ENCODE data around the gene THRA. TPM values are rescaled to one million over a fixed set of nuclear protein-coding genes. Genes with fewer than 3 reads are reported as not detected.
A peak's percentile ranks its signal among the peaks of the same experiment; 100 is the strongest.

Gene THRA, protein sequence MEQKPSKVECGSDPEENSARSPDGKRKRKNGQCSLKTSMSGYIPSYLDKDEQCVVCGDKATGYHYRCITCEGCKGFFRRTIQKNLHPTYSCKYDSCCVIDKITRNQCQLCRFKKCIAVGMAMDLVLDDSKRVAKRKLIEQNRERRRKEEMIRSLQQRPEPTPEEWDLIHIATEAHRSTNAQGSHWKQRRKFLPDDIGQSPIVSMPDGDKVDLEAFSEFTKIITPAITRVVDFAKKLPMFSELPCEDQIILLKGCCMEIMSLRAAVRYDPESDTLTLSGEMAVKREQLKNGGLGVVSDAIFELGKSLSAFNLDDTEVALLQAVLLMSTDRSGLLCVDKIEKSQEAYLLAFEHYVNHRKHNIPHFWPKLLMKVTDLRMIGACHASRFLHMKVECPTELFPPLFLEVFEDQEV
- 4.6 TPM for polyA plus RNA-seq

DNA sequence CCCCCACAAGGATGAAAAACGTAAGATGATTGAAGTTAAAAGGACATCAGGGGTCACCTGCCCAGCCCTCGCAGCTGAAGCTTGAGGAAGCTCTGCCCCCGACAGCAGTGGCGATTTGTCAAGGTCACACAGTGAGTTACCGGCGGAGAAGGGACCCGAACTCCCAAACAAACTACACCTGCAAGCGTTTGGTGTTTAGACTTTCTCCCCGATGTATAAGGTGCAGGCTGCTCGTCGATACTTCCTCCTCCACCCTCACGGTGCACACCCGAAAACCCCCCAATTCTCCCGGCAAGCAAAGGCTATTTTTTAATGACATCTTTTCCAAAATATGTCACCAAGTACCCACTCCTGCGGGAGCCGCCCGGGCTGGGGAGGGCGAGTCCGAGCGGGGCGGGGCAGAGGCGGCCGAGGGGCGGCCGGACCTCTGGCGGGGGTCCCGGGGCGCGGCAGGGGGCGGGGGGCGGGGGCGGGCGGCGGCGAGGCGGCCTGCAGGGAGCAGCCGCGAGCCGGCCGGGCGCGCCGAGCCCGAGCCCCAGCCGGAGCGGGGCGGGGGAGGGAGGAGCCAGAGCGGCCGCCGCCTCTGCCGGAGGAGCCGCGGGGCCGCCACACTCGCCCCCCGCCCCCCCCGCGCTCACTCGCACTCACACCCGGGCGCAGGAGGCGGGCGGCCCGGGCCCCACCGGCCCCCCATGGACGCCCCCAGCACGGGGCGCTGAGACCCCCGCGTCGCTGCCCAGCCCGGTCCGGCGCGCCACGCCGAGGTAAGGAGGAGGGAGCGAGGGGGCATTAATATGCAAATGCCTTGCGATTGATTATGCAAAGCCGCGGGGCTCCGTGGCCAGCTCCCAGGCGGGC is at the start of gene THRA:
TSS of gene THRA (plus strand) at position 637 of the 858 bp plus-strand sequence. CDS start 11,524 bp downstream, outside the sequence.
- Mint-ChIP-seq H3K36me3 (no peaks in the 10 kb centered on the region), H3K27me3 (peaks cover 5% of the 10 kb centered on the region), H3K9me3 (no peaks in the 10 kb centered on the region), H3K27ac (peak within 1 kb of the TSS; percentile 43 to 92 (median 81)), H3K4me1 (peaks cover 4 to 27% (median 15%) of the 10 kb centered on the region in 3 donors), H3K4me3 (peak within 1 kb of the TSS; percentile 83 to 95 (median 90))

DNA sequence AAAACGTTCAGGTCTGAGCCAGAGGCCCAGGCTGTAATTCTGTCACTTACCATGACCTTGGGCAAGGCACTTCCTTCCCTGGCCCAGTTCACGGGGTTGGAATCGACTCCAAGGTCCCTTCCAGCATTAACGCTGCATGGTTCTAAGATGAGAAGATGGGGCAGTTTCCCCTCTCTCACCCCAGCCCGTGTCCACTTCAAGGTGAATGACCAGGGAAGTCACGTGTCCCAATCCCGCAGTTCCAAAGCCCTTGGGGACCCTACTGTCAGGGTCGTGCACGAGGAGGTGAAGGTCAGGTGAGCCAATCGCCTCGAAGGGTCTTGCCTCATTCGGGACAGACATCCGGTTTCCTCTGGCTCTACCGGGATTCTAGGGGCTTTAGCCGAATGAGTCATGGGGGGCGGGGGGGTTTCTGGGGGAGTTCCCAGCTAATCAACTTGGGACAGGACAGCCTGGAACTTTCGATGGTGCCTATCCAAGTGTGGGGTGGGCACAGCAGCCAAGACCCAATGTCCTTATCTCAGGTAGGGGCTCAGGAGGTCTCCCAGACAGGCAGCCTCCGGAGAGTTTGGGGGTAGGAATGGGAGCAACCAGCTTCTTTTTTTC is 48.3 kb upstream of the THRA start:
- H3K27ac Mint-ChIP-seq, result no peak overlapping the region
- H3K4me3 Mint-ChIP-seq, result no peak overlapping the region
- no peaks in the 10 kb centered on the region for H3K9me3 Mint-ChIP-seq
- no peaks in the 10 kb centered on the region for H3K36me3 Mint-ChIP-seq
- H3K4me1 Mint-ChIP-seq, result peaks cover 0 to 4% (median 0%) of the 10 kb centered on the region in 3 donors
- H3K27me3 Mint-ChIP-seq, result no peaks in the 10 kb centered on the region

DNA sequence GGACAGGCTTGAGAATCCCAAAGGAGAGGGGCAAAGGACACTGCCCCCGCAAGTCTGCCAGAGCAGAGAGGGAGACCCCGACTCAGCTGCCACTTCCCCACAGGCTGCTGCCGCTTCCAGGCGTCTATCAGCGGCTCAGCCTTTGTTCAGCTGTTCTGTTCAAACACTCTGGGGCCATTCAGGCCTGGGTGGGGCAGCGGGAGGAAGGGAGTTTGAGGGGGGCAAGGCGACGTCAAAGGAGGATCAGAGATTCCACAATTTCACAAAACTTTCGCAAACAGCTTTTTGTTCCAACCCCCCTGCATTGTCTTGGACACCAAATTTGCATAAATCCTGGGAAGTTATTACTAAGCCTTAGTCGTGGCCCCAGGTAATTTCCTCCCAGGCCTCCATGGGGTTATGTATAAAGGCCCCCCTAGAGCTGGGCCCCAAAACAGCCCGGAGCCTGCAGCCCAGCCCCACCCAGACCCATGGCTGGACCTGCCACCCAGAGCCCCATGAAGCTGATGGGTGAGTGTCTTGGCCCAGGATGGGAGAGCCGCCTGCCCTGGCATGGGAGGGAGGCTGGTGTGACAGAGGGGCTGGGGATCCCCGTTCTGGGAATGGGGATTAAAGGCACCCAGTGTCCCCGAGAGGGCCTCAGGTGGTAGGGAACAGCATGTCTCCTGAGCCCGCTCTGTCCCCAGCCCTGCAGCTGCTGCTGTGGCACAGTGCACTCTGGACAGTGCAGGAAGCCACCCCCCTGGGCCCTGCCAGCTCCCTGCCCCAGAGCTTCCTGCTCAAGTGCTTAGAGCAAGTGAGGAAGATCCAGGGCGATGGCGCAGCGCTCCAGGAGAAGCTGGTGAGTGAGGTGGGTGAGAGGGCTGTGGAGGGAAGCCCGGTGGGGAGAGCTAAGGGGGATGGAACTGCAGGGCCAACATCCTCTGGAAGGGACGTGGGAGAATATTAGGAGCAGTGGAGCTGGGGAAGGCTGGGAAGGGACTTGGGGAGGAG is 47.5 kb upstream of the THRA start, which contains the start of gene CSF3:
TSS of gene CSF3 (plus strand) at position 436 of the 993 bp plus-strand sequence. CDS start at position 471, 35 bp downstream.
- Mint-ChIP-seq H3K27ac (no peak within 1 kb of the TSS), H3K9me3 (no peaks in the 10 kb centered on the region)

DNA sequence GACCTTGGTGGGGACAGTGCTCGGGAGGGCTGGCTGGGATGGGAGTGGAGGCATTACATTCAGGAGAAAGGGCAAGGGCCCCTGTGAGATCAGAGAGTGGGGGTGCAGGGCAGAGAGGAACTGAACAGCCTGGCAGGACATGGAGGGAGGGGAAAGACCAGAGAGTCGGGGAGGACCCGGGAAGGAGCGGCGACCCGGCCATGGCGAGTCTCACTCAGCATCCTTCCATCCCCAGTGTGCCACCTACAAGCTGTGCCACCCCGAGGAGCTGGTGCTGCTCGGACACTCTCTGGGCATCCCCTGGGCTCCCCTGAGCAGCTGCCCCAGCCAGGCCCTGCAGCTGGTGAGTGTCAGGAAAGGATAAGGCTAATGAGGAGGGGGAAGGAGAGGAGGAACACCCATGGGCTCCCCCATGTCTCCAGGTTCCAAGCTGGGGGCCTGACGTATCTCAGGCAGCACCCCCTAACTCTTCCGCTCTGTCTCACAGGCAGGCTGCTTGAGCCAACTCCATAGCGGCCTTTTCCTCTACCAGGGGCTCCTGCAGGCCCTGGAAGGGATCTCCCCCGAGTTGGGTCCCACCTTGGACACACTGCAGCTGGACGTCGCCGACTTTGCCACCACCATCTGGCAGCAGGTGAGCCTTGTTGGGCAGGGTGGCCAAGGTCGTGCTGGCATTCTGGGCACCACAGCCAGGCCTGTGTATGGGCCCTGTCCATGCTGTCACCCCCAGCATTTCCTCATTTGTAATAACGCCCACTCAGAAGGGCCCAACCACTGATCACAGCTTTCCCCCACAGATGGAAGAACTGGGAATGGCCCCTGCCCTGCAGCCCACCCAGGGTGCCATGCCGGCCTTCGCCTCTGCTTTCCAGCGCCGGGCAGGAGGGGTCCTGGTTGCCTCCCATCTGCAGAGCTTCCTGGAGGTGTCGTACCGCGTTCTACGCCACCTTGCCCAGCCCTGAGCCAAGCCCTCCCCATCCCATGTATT is 46.5 kb upstream of the THRA start:
- Mint-ChIP-seq H3K9me3 (no peaks in the 10 kb centered on the region), H3K27ac (peak overlapping the region in 1 of 3 donors; percentile 62), H3K36me3 (peaks cover 2% of the 10 kb centered on the region)

More for the DNA sequence above, 47.5 kb upstream of the THRA start, which contains the start of gene CSF3:
- H3K27me3 Mint-ChIP-seq, result no peaks in the 10 kb centered on the region
- peaks cover 0 to 4% (median 0%) of the 10 kb centered on the region in 3 donors for H3K4me1 Mint-ChIP-seq
- no peak within 1 kb of the TSS for H3K4me3 Mint-ChIP-seq
- no peaks in the 10 kb centered on the region for H3K36me3 Mint-ChIP-seq

DNA sequence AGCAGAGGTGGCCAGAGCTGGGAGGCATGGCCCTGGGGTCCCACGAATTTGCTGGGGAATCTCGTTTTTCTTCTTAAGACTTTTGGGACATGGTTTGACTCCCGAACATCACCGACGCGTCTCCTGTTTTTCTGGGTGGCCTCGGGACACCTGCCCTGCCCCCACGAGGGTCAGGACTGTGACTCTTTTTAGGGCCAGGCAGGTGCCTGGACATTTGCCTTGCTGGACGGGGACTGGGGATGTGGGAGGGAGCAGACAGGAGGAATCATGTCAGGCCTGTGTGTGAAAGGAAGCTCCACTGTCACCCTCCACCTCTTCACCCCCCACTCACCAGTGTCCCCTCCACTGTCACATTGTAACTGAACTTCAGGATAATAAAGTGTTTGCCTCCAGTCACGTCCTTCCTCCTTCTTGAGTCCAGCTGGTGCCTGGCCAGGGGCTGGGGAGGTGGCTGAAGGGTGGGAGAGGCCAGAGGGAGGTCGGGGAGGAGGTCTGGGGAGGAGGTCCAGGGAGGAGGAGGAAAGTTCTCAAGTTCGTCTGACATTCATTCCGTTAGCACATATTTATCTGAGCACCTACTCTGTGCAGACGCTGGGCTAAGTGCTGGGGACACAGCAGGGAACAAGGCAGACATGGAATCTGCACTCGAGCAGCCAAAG is 45.2 kb upstream of the THRA start:
- peaks cover 2% of the 10 kb centered on the region for H3K36me3 Mint-ChIP-seq
- H3K4me3 Mint-ChIP-seq, result peak overlapping the region in 1 of 4 donors; percentile 43
- no peak overlapping the region for H3K27ac Mint-ChIP-seq
- H3K27me3 Mint-ChIP-seq, result no peaks in the 10 kb centered on the region
- H3K9me3 Mint-ChIP-seq, result no peaks in the 10 kb centered on the region
- H3K4me1 Mint-ChIP-seq, result peaks cover 0 to 4% (median 0%) of the 10 kb centered on the region in 3 donors

More for the DNA sequence above, 46.5 kb upstream of the THRA start:
- Mint-ChIP-seq H3K27me3 (no peaks in the 10 kb centered on the region), H3K4me1 (peaks cover 0 to 4% (median 0%) of the 10 kb centered on the region in 3 donors), H3K4me3 (no peak overlapping the region)

DNA sequence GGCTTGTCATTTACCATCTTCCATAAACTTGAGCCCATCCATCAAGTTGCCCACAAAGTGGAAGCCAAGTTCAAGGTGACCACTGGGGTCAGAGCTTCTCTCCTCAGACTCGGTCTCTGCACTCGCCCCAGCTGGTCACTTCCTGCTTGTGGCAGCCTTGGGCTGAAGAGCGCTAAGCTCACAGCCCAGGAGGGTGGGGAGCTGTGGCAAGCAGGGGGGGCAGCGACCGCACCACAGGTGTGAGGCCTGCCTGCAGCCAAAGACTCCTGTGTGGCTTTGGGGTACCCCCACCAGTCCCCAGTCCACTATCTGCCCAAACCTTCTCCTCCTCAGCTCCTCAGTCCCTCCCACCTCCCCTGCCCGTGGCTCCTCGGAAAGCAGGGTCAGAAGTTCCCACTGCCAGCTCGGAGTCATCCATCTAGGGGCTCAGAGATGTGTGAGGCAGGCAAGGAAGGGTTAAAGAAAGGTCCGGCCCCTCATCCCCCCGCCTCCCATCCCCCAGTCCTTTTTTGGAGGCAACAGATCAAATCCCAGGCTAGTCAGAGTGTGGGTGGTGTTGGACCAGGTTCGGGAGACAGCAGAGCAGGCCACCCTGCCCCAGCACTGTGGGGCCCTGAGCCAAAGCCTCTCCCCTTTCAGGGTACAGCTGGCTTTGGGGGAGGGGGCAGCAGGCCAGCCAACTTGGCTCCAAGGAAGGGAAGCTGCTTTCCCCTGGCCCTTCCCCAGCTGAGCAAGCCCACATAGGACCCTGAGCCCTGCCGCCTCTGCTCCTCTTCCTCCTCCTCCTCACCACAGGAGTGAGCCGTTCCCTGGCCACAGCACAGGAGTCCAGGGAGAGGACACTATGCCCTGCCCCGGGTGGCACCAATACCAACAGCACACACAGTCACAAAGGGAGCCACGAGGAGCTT is 44.3 kb upstream of the THRA start:
- Mint-ChIP-seq H3K4me3 (no peak overlapping the region), H3K27ac (peak overlapping the region in 1 of 3 donors; percentile 18), H3K36me3 (peaks cover 2% of the 10 kb centered on the region), H3K27me3 (no peaks in the 10 kb centered on the region), H3K4me1 (peaks cover 0 to 4% (median 0%) of the 10 kb centered on the region in 3 donors), H3K9me3 (no peaks in the 10 kb centered on the region)

DNA sequence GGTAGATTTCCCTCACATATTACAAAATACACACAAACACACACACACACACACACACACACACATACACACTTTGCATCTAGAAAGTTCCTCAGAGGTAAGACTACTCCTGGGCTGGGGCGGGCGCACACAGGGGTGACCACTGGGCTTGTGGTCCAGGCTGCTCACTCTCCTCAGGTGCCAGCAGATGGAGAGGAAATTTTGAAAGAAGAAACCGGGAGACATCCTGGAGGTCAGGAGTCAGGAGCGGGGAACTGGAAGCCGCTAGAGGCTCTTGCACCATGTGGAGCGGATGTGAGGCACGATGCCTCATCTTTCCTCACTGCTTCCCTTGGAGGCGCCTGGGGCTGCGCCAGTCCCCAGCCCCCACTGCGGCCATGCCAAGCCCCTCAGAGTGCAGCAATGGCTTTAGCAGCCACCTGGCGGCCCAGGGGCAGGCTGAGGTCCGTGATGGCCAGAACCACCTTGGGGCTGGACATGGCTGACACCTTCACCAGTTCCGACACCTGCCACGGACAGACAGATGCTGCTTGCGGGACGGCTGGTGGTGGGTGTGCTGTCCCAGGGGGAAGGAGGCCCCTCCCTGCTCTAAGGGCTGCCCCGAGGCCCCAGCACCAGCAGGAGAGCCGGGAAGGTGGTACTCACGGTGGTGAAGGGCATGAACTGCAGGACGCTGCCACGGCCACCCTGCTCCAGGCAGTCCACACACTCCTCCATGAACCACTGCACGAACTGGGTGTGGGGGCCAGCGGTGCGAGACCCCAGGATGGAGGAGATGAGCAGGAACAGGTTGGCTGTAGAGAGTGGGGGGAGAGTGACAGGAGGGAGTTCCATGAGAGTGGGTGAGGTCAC is 43.4 kb upstream of the THRA start:
- Mint-ChIP-seq H3K9me3 (no peaks in the 10 kb centered on the region), H3K4me3 (no peak overlapping the region), H3K27me3 (no peaks in the 10 kb centered on the region), H3K36me3 (peaks cover 2% of the 10 kb centered on the region), H3K27ac (peak overlapping the region in 1 of 3 donors; percentile 18), H3K4me1 (no peaks in the 10 kb centered on the region)

DNA sequence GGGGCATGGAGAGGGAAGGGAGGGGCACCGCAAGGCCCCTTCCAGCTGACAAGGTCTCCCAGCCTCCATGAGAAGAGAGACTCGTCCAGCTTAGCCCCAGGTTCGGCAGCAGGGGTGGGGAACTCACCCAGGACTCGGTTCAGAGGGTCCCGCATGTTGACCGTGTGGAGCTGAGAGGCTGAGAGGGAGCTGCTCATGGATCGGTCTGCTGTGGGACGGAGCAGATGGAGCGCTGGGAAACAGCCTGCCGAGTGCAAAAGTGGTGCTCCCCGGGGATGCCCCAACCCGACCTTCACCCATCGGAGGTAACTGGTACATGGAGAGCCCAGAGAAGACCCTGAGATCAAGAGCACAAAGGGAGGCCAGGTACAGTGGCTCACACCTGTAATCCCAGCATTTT is 42.6 kb upstream of the THRA start:
- Mint-ChIP-seq H3K4me1 (no peaks in the 10 kb centered on the region), H3K4me3 (no peak overlapping the region), H3K27ac (peak overlapping the region in 1 of 3 donors; percentile 67), H3K36me3 (peaks cover 3% of the 10 kb centered on the region), H3K27me3 (no peaks in the 10 kb centered on the region), H3K9me3 (no peaks in the 10 kb centered on the region)

DNA sequence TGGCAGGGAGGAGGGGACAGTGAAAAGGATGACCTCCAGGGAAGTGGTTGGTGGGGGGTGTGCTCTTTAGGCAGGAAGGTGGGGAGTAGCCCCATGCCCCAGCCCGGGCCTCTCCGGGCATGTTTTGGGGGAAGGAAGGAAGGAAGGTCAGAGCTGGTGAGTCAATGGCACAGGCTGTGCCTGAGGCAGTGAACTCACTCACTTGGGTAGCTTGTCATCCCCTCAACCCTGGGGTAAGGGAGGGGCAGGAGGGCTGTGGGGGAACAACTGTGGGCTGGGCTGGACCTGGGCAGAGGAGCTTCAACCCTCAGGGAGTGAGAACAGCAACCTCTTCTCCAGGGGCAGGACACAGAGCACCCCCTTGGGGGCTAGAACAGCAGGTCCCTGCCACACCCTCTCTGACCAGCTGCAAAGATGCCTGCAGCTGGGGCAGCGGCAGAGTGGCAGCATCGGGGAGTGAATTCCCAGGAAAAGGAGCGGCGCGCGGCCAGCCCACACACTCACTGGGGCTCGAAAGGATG is 41.3 kb upstream of the THRA start:
- H3K27ac Mint-ChIP-seq, result no peak overlapping the region
- H3K9me3 Mint-ChIP-seq, result no peaks in the 10 kb centered on the region
- H3K4me1 Mint-ChIP-seq, result no peaks in the 10 kb centered on the region
- peaks cover 3% of the 10 kb centered on the region for H3K36me3 Mint-ChIP-seq
- no peak overlapping the region for H3K4me3 Mint-ChIP-seq
- no peaks in the 10 kb centered on the region for H3K27me3 Mint-ChIP-seq

DNA sequence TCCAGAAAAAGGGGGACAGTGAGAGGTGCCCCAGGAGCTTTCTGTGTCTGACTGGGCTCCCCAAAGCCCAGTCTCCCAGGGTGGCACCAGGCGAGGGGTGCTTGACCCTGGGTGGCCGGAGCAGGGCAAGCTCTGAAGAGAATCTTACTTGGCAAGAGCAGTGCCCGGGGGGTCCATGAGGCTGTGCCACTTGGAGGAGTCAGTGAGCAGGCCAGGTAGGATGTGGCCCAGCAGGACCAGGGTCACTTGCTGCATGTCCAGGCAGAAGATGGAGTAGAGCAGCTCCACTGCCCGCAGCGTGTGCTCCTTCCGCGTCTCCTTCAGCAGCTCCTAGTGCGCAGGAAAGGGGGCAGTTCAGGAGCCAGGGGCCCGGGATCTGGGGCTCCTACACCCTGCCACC is 40.3 kb upstream of the THRA start:
- H3K27ac Mint-ChIP-seq, result no peak overlapping the region
- no peak overlapping the region for H3K4me3 Mint-ChIP-seq
- H3K9me3 Mint-ChIP-seq, result no peaks in the 10 kb centered on the region
- H3K36me3 Mint-ChIP-seq, result peaks cover 3% of the 10 kb centered on the region
- H3K4me1 Mint-ChIP-seq, result peaks cover 3 to 4% (median 3%) of the 10 kb centered on the region in 3 donors
- H3K27me3 Mint-ChIP-seq, result no peaks in the 10 kb centered on the region

All from IgD-negative memory B cell (primary cell).